GM12874 (cell line): ENCODE data around the gene VEZT.

Experiments
- TF ChIP-seq, protein P1 (sequence below): IDR thresholded peaks from 2 replicates; pipeline ENCODE4 v1.5.1; 2011; ENCODE audit warnings: low read depth, mild to moderate bottlenecking, control low read depth, low read length, moderate library complexity; ENCODE audit not compliant: insufficient read depth

The VEZT gene

DNA sequence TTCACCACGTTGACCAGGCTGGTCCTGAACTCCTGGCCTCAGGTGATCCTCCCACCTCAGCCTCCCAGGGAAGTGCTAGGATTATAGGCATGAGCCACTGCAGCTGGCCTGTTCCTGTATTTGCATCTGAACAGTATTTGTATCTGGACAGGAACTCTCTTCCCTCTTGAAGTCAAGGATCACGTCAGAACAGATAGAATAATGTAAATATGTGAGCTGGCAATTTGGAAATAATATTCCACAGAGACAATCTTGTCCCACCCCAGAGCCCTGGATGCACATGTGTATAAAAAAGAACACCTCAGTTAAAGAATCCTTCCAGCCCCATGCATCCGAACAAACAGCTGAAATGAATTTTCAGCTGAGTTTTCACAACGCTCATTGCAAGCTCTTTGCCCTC is 118.3 kb downstream of the VEZT start:
- TF ChIP-seq, protein P1, sequence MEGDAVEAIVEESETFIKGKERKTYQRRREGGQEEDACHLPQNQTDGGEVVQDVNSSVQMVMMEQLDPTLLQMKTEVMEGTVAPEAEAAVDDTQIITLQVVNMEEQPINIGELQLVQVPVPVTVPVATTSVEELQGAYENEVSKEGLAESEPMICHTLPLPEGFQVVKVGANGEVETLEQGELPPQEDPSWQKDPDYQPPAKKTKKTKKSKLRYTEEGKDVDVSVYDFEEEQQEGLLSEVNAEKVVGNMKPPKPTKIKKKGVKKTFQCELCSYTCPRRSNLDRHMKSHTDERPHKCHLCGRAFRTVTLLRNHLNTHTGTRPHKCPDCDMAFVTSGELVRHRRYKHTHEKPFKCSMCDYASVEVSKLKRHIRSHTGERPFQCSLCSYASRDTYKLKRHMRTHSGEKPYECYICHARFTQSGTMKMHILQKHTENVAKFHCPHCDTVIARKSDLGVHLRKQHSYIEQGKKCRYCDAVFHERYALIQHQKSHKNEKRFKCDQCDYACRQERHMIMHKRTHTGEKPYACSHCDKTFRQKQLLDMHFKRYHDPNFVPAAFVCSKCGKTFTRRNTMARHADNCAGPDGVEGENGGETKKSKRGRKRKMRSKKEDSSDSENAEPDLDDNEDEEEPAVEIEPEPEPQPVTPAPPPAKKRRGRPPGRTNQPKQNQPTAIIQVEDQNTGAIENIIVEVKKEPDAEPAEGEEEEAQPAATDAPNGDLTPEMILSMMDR, result no peak

DNA sequence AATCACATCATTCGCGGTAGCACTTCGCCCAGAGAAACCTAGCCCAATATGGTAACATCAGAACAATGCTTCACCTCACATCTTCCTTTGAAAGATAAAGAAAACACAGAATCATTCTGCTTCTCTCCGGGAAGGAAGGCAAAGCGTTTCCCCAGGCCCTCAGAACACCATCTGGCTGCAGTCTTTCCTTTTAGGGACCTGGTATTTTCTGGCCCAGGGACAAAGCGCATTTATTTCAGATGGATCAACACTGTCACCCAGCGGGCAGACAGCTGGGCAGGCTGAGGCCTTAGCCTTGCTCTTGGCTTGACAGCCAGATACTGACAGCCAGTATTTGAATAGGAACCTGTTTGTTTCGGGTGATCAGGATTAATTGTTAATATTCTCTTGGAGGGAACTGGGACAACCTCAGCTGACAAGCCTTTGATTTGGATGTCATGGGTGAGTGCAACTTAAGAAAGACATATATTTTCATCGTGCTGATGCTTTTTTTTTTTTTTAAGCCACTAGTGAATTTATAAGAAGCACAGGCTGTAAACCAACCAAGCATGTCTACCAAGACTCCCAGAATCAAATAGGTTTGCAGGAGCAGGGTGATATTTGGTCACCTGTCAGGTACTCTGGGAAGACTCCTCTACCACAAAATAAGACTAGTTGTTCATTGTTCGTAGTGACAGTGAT is 118.9 kb downstream of the VEZT start:
- TF ChIP-seq, protein P1, result peak; percentile 35; the same call in 1 of the 2 replicates

DNA sequence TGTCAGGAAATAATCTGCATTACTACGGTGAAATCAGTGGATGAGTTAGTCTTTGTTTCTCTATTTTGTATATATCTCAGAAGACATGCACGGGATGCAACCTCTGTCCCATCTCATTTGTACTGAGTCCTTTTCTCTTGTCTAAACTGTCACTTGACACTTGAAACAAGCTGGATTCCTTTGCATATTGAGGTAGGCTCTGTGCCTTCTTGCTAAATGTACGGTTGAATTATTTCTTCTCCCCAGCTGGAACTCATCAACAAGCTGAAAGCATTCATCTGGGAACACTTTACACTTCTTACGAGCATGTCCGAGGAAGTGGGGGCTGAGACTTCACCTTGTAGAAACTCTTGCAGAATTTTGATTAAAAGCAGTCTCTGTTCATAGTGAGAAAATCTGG is 119.5 kb downstream of the VEZT start:
- TF ChIP-seq, protein P1, result no peak

DNA sequence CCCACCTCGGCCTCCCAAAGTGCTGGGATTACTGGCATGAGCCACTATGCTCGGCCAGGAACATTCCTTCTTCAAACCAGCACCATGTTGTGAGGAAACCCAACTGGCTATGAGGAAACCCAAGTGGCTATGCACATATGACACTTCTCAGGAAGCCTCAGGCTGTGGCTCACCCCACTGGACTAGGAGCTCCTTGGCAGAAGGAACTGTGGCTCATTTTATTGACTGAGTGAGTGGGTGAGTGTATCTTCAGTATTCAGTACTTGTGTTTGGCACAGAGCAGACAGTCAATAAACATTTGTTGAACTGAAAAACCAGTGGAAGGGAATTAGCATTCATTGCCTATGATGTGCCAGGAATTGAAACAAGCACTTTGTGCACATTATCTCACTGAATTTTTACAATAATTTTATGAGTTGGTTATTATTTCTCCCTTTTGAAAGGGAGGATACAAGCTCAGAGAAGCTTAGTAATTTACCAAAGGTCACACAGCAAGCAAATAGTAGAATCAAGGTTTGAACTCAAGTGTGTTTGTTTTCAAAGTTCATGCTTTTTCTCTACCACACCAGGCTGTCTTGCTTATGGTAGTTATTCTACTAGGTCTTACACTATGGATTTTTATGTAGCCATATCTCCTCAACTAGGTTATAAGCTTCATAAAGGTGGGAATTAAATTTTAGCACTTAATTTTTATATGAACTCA is 121.6 kb downstream of the VEZT start:
- TF ChIP-seq, protein P1, result no peak

DNA sequence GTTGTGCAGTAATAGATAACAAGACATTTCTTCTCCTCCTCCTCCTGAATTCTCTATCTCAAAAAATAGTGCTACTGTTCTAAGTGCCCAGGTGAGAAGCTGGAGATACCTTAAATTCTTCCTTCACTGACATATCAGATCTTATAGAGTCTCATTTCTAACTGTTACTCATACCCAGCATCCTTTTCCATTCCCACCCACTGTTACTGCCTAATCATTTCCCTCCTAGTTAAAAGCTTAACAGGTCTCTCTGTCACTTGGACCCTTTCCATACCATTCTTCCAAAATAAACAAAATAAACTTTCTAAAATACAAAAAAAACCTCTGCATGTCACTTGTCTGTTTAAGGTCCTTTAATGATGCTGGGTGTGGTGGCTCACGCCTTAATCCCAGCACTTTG is 124.4 kb downstream of the VEZT start:
- TF ChIP-seq, protein P1, result no peak

DNA sequence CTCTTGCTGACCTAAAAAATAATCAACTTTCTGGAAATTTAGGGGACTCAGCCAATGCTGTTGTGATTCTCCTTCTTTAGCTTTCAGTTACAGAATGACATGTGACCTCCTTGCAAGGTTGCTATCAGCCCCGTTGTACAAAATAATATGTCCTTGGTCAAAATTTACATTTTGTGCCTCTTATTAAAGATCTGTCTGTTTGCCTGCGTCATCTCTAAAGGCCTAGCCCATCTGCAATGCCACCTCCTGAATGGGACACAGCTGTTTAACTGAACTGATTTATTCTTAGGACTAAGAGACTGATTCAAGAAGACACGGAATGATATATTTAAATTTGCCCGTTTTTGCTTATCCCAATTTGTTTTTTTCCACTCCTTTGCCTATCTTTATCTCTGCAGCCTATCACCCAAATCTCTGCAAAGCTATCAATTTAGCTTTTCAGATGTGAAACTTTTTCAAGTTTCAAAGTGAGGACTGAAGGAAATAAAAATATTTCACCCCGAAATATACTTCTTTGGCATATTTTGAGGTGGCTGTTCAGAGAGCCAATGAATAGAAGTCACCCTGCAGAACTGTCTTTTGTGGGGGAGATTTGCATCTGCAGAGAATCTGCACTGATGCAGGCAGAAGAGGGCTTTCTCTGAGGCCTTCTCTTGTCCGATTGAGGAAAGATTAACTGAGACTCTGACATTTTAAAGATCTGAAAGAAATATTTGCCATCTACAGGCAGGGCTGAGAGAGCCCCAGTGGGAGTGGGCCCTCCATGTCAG is 126.0 kb downstream of the VEZT start:
- TF ChIP-seq, protein P1, result no peak

DNA sequence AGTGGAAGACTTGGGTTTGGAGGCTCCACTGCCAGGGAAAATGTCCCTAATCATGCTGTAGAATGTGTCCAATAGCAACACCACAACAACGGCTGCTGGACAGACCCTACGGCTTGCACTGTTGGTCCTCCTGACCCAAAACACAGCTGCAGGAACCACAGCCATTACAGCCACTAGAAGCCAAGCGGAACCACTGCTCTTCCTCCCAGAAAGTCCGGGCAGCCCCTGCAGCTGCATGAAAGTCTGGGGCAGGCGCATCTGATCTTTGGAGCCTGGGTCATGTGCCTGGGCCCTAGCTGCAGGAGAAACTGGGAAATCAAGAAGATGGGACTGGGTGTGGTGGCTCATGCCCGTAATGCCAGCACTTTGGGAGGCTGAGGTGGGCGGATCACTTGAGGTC is 131.7 kb downstream of the VEZT start:
- TF ChIP-seq, protein P1, result no peak
